COLO829 (cell line): ENCODE measurements around the gene DBN1.
"Not testable (repeated sequence)": the region's sequence is repeated elsewhere in the genome, so short reads cannot be mapped to it uniquely, and the experiment has no call there.

ENCODE experiments used
- DNase-seq: peaks from one replicate; pipeline ENCODE4 v3.0.0; 2012; ENCODE audit warnings: low spot score

DBN1 gene

DNA sequence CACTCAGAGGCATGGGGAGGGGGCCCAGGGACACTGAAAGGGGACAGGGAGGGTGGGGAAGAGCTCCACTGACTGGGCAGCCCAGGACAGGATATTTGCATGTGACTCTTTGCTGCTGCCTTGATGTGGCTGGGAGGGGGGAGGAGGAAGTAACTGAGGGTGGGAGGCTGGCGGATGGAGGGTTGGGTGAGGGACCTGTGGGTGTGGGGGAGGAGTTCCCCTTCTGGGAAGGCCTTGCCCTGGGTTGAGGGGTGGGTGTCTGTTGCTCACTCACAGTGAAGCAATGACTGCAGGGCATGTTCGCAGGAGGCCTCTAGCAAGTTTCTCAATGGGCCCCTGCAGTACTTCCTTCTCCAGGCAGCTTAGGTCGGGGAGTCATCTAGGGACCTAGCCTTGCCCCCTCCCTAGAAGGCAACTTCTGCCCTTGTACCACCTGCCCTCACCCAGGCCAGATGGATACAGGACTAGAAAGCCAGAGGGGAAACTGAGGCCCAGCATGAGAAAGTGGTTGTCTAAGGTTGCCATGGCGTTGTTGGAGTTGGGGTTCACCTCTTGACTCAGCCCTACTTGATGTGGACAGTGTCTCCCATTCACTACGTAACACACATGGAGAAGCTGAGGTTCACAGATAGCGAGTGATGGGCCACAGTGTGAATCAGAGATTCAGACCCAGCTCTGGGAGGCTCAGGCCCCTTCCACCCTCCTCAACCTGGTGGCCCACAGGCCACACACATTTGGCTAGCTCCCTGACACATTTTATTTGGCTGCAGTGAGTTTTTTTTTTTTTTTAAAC is 44.0 kb downstream of the DBN1 start:
- no peak for DNase-seq

DNA sequence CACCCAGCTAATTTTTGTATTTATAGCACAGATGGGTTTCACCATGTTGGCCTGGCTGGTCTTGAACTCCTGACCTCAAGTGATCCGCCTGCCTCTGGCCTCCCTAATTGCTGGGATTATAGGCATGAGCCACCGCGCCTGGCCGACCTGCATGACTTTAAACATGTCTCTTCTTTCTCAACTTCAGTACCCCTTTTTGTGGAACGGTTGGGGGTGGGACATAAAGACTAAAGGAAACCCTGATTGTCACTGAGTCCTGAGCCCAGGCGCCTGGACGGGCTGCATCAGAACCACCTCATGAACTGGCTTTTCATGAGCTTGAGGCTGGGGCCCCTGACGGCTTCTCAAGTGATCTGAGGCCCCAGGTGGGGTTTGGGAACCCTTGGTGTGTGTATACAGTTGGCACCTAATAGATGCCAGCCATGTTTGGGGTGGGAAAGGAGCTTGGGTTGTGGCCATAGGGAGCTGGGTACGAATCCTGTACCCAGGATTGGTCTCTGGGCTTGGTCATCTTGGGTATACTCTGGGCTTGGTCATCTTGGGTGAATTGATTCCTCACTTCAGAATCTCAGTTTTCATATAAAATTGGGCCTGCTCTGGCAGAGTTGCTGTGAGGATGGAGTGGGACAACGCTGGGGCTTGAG is 44.7 kb downstream of the DBN1 start:
- DNase-seq: no peak

- no peak for DNase-seq
Measured at GRCh38 chr5:177427919-177428573, 45.4 kb downstream of the DBN1 start.

GRCh38 chr5:177427211-177427822 is 46.1 kb downstream of the DBN1 start:
- DNase-seq: no peak

- DNase-seq: no peak
Measured at GRCh38 chr5:177426566-177427210, 46.7 kb downstream of the DBN1 start, which contains the start of gene GRK6. TSS of gene GRK6 (plus strand) at chr5:177426676. CDS start at chr5:177426846, 170 bp downstream.

GRCh38 chr5:177425801-177426565 is 47.5 kb downstream of the DBN1 start:
- peak; percentile 98 for DNase-seq

DNA sequence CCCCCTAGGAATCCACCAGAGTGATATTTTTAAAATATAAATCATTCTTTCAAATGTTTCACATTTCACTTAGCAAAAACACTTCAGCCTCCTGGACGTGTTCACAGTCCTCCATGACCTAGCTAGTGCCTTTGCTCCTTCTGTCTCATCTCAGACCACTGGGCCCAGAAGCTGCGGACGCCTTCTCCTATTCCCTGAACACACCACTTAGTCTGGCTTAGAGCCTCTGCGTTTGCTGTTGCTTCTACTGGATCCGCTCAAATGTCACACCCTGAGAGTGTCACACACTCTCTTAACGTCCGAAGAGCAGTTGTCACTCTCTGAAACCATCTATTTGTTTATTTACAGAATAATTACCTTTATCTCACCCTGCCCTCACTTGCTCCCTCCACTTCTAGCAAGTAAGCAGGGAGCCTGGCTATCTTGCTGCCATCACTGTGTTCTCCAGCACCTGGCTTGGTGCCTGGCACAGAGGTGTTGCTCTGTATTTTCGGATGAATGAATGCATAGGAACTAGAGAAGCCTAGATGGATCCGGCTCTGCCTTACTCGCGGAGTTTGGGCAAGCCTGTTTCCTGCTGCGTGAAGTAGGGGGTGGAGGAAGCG is 48.1 kb downstream of the DBN1 start:
- DNase-seq: no peak

DNA sequence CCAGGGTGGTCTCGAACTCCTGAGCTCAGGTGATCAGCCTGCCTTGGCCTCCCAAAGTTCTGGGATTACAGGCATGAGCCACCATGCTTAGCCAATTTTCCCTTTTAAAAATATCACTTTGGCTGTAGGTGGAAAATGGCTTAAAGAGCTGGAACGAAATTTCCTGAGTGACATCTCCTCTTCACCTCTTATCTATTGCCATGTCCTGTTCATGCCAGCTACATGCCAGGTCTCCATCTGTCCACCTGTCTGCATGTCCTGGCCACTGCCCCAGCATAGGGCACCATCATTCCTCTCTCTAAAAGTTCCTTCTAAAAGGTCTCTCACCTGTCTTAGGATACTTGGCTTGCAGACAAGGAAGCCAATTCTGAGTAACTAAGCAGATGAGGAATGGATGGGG is 49.8 kb downstream of the DBN1 start:
- no peak for DNase-seq

DNA sequence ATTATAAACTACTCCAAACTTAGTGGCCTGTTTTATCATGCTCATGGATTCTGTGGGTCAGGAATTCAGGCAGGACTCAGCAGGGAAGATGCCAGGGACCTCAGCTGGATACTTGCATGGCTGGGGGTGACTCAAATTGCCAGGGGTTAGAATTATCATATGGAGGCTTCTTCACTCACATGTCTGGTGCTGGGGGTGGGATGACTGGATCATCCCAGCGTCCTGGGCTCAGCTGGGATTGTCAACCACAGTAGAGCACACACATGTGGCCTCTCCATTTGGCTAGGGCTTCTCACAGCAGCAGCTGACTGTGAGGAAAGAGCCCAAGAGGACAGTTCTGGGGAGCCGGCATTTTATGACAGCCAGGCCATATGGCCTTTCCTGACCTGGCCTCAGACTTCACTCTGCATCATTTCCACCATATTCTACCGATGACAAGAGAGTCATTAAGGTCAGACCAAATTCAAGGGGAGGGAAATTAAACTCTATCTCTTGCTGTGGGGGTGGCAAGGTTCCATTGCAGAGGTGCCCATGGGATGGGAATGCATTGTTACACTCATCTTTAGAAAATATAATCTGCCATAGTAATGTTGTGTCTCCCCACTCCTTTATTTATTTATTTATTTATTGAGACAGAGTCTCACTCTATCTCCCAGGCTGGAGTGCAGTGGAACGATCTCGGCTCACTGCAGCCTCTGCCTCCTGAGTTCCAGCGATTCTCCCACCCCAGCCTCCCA is 52.2 kb downstream of the DBN1 start:
- DNase-seq: no peak

- not testable (repeated sequence) for DNase-seq
Measured at GRCh38 chr5:177420472-177420871, 53.0 kb downstream of the DBN1 start.

DNA sequence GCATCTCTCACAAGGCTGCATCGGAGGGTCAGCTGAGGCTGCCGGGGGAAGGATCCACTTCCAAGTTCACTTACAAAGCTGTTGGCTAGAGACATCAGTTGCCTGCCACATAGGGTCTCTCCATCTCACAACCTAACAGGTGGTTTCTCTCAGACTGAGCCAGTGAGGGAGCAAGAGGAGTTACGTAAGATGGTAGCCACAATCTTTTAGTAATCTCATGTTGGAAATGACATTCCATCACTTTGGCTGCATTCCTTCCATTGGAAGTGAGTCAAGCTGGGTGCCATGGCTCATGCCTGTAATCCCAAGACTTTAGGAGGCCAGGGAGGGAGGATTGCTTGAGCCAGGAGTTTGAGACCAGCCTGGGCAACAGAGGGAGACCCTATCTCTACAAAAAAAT is 54.4 kb downstream of the DBN1 start:
- no peak for DNase-seq

DNA sequence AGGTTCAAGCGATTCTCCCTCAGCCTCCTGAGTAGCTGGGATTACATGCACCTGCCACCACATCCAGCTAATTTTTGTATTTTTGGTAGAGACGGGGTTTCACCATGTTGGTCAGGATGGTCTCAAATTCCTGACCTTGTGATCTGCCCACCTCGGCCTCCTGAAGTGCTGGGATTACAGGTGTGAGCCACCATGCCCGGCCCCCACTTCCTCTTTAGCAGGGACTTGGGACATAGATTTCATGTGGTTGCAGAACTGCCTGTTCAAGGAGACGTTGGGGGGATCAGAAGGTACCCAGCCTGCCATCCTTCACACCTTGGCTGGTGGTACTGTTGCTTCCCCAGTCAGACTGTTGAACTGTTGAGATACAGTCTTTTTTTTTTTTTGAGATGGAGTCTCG is 56.4 kb downstream of the DBN1 start:
- not testable (repeated sequence) for DNase-seq

DNA sequence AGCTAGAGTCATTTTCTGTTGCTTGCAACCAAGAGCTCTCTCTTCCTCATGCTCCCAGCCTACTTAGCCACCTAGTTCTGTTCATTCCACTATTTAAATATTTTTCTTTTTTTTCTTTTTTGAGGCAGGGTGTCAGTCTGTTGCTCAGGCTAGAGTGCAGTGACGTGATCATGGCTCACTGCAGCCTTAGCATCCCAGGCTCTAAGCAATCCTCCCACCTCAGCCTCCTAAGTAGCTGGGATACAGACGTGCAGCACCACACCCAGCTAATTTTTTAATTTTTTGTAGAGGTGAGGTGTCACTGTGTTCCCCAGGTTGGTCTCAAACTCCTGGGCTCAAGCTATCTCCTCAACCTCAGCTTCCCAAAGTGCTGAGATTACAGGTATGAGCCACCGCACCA is 59.0 kb downstream of the DBN1 start:
- no peak for DNase-seq

DNA sequence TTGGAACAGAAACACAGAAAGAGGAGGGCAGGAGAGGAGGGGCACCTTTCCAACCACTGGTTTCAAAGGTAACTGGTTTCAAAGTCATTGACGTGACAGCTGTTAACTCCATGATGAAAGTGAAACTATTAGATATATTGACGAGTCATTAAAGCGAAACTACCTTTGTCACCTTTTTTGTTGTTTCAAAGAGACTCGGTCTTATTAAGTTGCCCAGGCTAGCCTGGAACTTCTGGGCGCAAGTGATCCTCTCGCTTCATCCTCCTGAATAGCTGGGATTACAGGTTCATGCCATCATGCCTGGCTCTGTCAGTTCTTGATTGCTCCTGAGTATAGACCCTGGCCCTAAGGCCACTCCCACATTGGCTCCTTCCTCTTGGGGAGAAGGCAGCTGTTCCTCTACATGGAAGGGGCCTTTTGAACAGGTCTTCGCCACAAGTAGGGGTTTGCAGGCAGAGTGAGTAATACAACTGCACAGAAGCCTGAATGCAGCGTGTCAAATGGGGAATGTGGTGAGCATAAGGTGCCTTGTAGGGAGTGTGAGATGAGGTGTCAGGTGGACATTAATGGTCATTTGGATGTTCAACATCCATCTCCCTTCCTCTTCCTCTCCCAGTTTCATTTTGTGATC is 60.7 kb downstream of the DBN1 start:
- no peak for DNase-seq

DNA sequence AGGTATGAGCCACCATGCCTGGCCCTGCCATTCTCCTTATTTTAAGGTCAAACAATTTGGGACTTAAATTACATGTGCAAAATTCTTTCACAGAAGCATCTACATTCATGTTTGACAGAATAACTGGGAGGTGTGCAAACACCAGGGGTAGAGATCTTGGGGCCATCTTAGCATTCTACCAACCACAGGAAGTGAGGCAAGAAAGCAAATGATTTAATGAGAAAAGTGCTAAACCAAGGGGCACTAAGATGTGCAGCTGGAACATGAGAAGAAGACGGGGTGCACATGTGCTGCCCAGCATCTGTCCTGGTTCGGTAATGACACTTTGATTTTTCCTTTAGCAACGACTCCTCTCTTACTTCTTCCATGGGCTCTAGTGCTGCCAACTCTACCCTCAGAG is 62.9 kb downstream of the DBN1 start:
- no peak for DNase-seq

DNA sequence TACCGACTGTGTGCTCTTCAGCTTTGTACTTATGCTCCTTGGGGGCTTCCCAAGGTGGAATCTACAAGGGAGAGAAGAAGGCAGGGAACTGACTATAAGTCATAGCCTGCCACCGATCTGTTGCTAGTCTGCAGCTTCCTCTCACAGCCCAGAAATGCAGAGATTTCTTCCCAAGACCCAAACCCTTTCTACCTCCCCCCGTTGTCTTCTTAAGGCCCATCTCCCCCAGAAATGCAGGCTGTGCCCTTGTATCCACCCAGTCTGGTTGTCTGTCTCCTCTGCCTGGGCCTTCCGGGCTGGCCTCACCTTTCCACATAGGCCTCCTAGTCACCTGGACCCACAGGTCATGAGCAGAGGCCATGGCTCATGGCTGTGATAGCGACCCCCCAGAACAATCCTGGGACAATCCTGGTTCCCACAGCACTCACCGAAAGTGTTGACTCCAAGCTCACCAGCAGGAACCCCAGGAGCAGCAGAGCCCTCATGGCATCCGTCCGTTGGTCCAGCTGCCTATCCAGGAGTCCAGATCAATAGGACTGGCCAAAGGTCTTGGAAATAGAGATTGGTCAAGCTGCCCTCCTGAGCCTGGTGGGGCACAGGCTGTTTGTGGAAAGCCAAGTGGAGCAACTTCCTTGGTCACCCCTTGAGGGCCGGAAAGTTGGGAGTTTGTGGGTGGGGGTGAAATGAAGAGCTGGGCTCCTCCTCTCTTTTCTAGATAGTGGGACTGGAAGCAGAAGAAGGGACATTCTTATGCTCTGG is 64.2 kb downstream of the DBN1 start, which contains the start of gene F12:
TSS of gene F12 (minus strand) at position 522 of the 759 bp plus-strand sequence. CDS start at position 485, 37 bp downstream.
- DNase-seq: no peak
